Endothelial cell of umbilical vein (primary cell): Measurements from ENCODE around the gene TM4SF20. TPM values are rescaled to one million over a fixed set of nuclear protein-coding genes. Genes with fewer than 3 reads are reported as not detected.

Experiments
- BruUV-seq: library from RNA; stranded (reverse); fragments of 400-500 nt; replicated peaks from 2 replicates; lab custom pipeline; 2021; lab: Mats Ljungman, UMichigan
- CTCF ChIA-PET: fragments of 300-600, 350-600 bp; sonication (Branson Sonifier 250); formaldehyde crosslinking; loops from one replicate; lab custom pipeline; 2021; ENCODE audit warnings: antibody characterized with exemption, inconsistent platforms; lab: Charles Lee
- POLR2A ChIA-PET: fragments of 300-600, 350-600 bp; sonication (Branson Sonifier 250); formaldehyde crosslinking; loops from one replicate; lab custom pipeline; 2021; ENCODE audit warnings: antibody characterized with exemption, inconsistent platforms; lab: Charles Lee
- DNase-seq: peaks from one replicate; pipeline ENCODE4 v3.0.0-alpha.2; 2011; ENCODE audit warnings: low read depth, low spot score
- FAIRE-seq: peaks from 2 replicates; lab custom pipeline; 2011; peaks lifted over from hg19 to GRCh38; lab: Jason Lieb, UNC
- H2AFZ ChIP-seq: 2 replicates; pipeline ENCODE4 v1.6.0; 2012; ENCODE audit warnings: low read depth, low read length, control low read depth, inconsistent platforms
- H3K27ac ChIP-seq: 2 replicates; pipeline ENCODE4 v1.5.1; 2011; ENCODE audit warnings: low read depth, mild to moderate bottlenecking, control low read depth, low read length, moderate library complexity; ENCODE audit not compliant: insufficient read depth
- H3K27me3 ChIP-seq, 2 experiments: 2 replicates each; pipeline versions ENCODE4 v1.6.0 to v1.6.1; 2011; ENCODE audit warnings: low read length in 2 of 2, mixed read lengths in 1 of 2; ENCODE audit not compliant: control insufficient read depth in 2 of 2, insufficient read depth in 2 of 2
- H3K36me3 ChIP-seq, 2 experiments: 2 replicates in 1 of 2; 3 replicates in 1 of 2; pipeline ENCODE4 v1.5.1; 2011; ENCODE audit warnings: low read length in 2 of 2, mild to moderate bottlenecking in 1 of 2, moderate library complexity in 1 of 2; ENCODE audit not compliant: control insufficient read depth in 2 of 2, insufficient read depth in 2 of 2; ENCODE audit errors: extremely low read depth in 1 of 2
- H3K4me1 ChIP-seq: 3 replicates; pipeline ENCODE4 v1.5.1; 2011; ENCODE audit warnings: mild to moderate bottlenecking, low read length; ENCODE audit not compliant: control insufficient read depth, insufficient read depth; ENCODE audit errors: extremely low read depth
- H3K4me2 ChIP-seq: 2 replicates; pipeline ENCODE4 v1.6.1; 2011; ENCODE audit warnings: low read length, control low read depth, mixed read lengths; ENCODE audit not compliant: insufficient read depth
- H3K4me3 ChIP-seq, 3 experiments: fragments of 200-600 bp in 1 of 3; sonication (generic), shearing (Covaris generic) in 1 of 3; replicated peaks in 1 of 3; 2 replicates each; pipeline ENCODE4 v1.5.1; 2011 to 2016; ENCODE audit warnings: control low read depth in 3 of 3, low read length in 3 of 3, mild to moderate bottlenecking in 2 of 3, inconsistent platforms in 1 of 3, low read depth in 1 of 3, moderate library complexity in 1 of 3; ENCODE audit not compliant: insufficient read depth in 1 of 3
- H3K79me2 ChIP-seq: 2 replicates; pipeline ENCODE4 v1.6.0; 2012; ENCODE audit warnings: low read length, inconsistent platforms; ENCODE audit not compliant: control insufficient read depth, insufficient read depth
- H3K9ac ChIP-seq: replicated peaks from 2 replicates; pipeline ENCODE3; 2011; ENCODE audit warnings: low read length, control low read depth; ENCODE audit not compliant: insufficient read depth; ENCODE audit errors: extremely low read depth
- H3K9me1 ChIP-seq: replicated peaks from 3 replicates; pipeline ENCODE4 v1.6.0; 2011; ENCODE audit warnings: mild to moderate bottlenecking, low read length; ENCODE audit not compliant: control insufficient read depth, insufficient read depth; ENCODE audit errors: extremely low read depth
- H3K9me3 ChIP-seq: replicated peaks from 2 replicates; pipeline ENCODE4 v1.5.1; 2012; ENCODE audit warnings: low read length, inconsistent platforms; ENCODE audit not compliant: control insufficient read depth, insufficient read depth
- H4K20me1 ChIP-seq: replicated peaks from 2 replicates; pipeline ENCODE3; 2011; ENCODE audit warnings: mild to moderate bottlenecking, low read length; ENCODE audit not compliant: control insufficient read depth, insufficient read depth; ENCODE audit errors: extremely low read depth
- GATA2 ChIP-seq: IDR thresholded peaks from 2 replicates; pipeline ENCODE4 v1.7.0; 2011; ENCODE audit warnings: low read depth, mild to moderate bottlenecking, moderate library complexity, mixed read lengths, low read length; ENCODE audit not compliant: insufficient read length, insufficient read depth
- MYC ChIP-seq: IDR thresholded peaks from one replicate; pipeline ENCODE4 v1.6.1; 2011; ENCODE audit warnings: mild to moderate bottlenecking, low read depth, low read length
- POLR2A ChIP-seq: IDR thresholded peaks from 2 replicates; pipeline ENCODE4 v1.6.1; 2012; ENCODE audit warnings: low read depth, mild to moderate bottlenecking, control low read depth, low read length
- POLR2AphosphoS5 ChIP-seq: IDR thresholded peaks from 2 replicates; pipeline ENCODE4 v1.6.1; 2012; ENCODE audit warnings: low read depth, mild to moderate bottlenecking, control low read depth, low read length, moderate library complexity; ENCODE audit not compliant: insufficient read depth
- dilution Hi-C: fragments of 300-500 bp; cut with MboI; formaldehyde crosslinking; loops from one replicate; pipeline ENCODE4 v1.15.0; 2019; ENCODE audit warnings: low sequenced_read_pairs; ENCODE audit not compliant: extremely low pct_ligation_motif_present
- intact Hi-C: fragments of 100-400 bp; cut with micrococcal nuclease; formaldehyde crosslinking; loops from one replicate; pipeline ENCODE4 v1.10.0; 2022
- polyA plus RNA-seq, 4 experiments: library from polyadenylated mRNA; depleted of rRNA in 3 of 4; stranded (reverse) in 3 of 4; unstranded in 1 of 4; fragments of >200 nt; gene quantifications; 2 replicates each; pipeline versions ENCODE4 v1.2.1 to v1.2.3, GENCODE V29; 2011 to 2012; ENCODE audit warnings: missing spikeins in 1 of 4
- total RNA-seq: library from RNA; stranded (reverse); gene quantifications from 2 replicates; pipeline ENCODE4 v1.2.3, GENCODE V29; 2021
- TF ChIP-seq, protein P1 (sequence below): IDR thresholded peaks from 2 replicates; pipeline ENCODE4 v1.6.1; 2011; ENCODE audit not compliant: insufficient read depth, insufficient read length
- TF ChIP-seq, protein P2 (sequence below), 2 donors: IDR thresholded peaks; 1 replicate in 1 of 2; 2 replicates in 1 of 2; pipeline ENCODE4 v1.5.1; 2011; ENCODE audit warnings: low read length in 2 of 2, mild to moderate bottlenecking in 2 of 2, moderate library complexity in 2 of 2, control low read depth in 1 of 2, inconsistent platforms in 1 of 2, low read depth in 1 of 2; ENCODE audit not compliant: insufficient read depth in 1 of 2; ENCODE audit errors: extremely low read depth in 1 of 2

Gene TM4SF20
- total and polyA plus RNA-seq, 2 donors (not counting 3 experiments of a cell fraction or from before 2014, with no cell fraction given) = not detected

DNA sequence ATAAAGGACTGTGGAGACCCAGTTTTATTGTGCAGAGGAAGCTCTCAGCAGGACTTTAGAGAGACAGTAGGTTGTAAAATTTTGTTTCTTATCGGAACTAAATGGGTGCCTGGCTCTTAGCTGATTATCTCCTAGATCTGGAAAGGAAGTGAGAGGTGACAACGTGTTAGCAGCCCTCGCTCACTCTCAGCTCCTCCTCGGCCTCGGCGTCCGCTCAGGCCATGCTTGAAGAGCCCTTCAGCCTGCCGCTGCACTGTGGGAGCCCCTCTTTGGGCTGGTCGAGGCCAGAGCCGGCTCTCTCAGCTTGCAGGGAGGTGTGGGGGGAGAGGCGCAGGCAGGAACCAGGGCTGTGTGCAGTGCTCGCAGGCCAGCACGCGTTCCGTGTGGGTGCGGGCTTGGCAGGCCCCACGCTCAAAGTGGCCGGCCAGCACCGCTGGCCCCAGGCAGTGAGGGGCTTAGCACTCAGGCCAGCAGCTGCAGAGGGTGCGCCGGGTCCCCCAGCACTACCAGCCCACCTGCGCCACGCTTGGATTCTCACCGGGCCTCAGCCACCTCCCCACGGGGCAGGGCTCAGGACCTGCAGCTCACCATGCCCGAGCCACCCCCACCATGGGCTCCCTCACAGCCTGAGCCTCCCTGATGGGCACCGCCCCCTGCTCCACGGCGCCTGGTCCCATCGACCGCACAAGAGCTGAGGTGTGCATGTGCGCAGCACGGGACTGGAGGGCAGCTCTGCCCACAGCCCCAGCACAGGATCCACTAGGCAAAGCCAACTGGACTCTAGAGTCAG is 58.6 kb downstream of the TM4SF20 start:
- Histone ChIP-seq H3K27ac (no peak overlapping the region), H3K9ac (no peak overlapping the region), H3K4me3 (no peak overlapping the region), H2AFZ (no peak overlapping the region), H4K20me1 (no peaks in the 10 kb centered on the region), H3K79me2 (peaks cover 3% of the 10 kb centered on the region), H3K36me3 (no peaks in the 10 kb centered on the region), H3K27me3 (no peaks in the 10 kb centered on the region), H3K4me2 (no peak overlapping the region), H3K9me3 (no peaks in the 10 kb centered on the region), H3K9me1 (no peaks in the 10 kb centered on the region), H3K4me1 (peaks cover 5% of the 10 kb centered on the region)
- dilution Hi-C loops (no loop called here), intact Hi-C loops (no loop called here)
- CTCF ChIA-PET = interaction anchor here (1.2 kb wide), 1 partner anchor 24 kb away, joined by 3 read pairs; no protein-coding TSS in a partner anchor
- DNase-seq (no peak), FAIRE-seq (no peak)
- BruUV-seq = no TSS peak
- TF ChIP-seq MYC = no peak
- TF ChIP-seq, protein P1, sequence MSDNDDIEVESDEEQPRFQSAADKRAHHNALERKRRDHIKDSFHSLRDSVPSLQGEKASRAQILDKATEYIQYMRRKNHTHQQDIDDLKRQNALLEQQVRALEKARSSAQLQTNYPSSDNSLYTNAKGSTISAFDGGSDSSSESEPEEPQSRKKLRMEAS = no peak
- no peak for TF ChIP-seq POLR2AphosphoS5
- no peak for TF ChIP-seq GATA2
- TF ChIP-seq, protein P2, sequence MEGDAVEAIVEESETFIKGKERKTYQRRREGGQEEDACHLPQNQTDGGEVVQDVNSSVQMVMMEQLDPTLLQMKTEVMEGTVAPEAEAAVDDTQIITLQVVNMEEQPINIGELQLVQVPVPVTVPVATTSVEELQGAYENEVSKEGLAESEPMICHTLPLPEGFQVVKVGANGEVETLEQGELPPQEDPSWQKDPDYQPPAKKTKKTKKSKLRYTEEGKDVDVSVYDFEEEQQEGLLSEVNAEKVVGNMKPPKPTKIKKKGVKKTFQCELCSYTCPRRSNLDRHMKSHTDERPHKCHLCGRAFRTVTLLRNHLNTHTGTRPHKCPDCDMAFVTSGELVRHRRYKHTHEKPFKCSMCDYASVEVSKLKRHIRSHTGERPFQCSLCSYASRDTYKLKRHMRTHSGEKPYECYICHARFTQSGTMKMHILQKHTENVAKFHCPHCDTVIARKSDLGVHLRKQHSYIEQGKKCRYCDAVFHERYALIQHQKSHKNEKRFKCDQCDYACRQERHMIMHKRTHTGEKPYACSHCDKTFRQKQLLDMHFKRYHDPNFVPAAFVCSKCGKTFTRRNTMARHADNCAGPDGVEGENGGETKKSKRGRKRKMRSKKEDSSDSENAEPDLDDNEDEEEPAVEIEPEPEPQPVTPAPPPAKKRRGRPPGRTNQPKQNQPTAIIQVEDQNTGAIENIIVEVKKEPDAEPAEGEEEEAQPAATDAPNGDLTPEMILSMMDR (IDR thresholded peaks at IDR 0.05; ENCODE audit: extremely low read depth in 1 of 2, insufficient read depth in 1 of 2, low read depth in 1 of 2, low read length in 2 of 2) = no peak
- no peak for TF ChIP-seq POLR2A
- POLR2A ChIA-PET = no interaction called here
